Endodermal cell (in vitro differentiated cells): Measurements from ENCODE around the gene SLC38A5. TPM values are rescaled to one million over a fixed set of nuclear protein-coding genes. Genes with fewer than 3 reads are reported as not detected.

Experiments
- DNase-seq: peaks from one replicate; pipeline ENCODE4 v3.0.0-alpha.2; 2017
- H3K27ac ChIP-seq: 2 replicates; pipeline ENCODE4 v1.5.1; 2013; ENCODE audit warnings: mild to moderate bottlenecking, low read depth, low read length, moderate library complexity
- H3K27me3 ChIP-seq: 2 replicates; pipeline ENCODE4 v1.6.1; 2013; ENCODE audit warnings: mild to moderate bottlenecking, low read length, moderate library complexity; ENCODE audit not compliant: insufficient read depth, control insufficient read depth, poor library complexity, severe bottlenecking
- H3K36me3 ChIP-seq: 2 replicates; pipeline ENCODE4 v1.7.0; 2013; ENCODE audit warnings: mild to moderate bottlenecking, low read length, moderate library complexity; ENCODE audit not compliant: control insufficient read depth, insufficient read depth
- H3K4me1 ChIP-seq: one replicate; pipeline ENCODE4 v1.7.0; 2013; ENCODE audit warnings: low read length; ENCODE audit not compliant: control insufficient read depth, insufficient read depth
- H3K4me3 ChIP-seq: 2 replicates; pipeline ENCODE4 v1.5.1; 2013; ENCODE audit warnings: mild to moderate bottlenecking, low read length, moderate library complexity
- H3K9ac ChIP-seq: 2 replicates; pipeline ENCODE4 v1.6.1; 2013; ENCODE audit warnings: mild to moderate bottlenecking, low read length, moderate library complexity; ENCODE audit not compliant: poor library complexity, severe bottlenecking; ENCODE audit errors: extremely low read depth
- H3K9me3 ChIP-seq: 2 replicates; pipeline ENCODE4 v1.6.1; 2013; ENCODE audit warnings: mild to moderate bottlenecking, low read length, moderate library complexity; ENCODE audit not compliant: control insufficient read depth
- H3K27ac Mint-ChIP-seq: 2 replicates; pipeline ENCODE4 v1.8.0; 2020; ENCODE audit warnings: mixed read lengths
- H3K27me3 Mint-ChIP-seq: 2 replicates; pipeline ENCODE4 v1.8.0; 2021; ENCODE audit warnings: mild to moderate bottlenecking, mixed read lengths; ENCODE audit not compliant: insufficient read depth
- H3K36me3 Mint-ChIP-seq: 2 replicates; pipeline ENCODE4 v1.8.0; 2020; ENCODE audit warnings: low read depth, mixed read lengths
- H3K4me1 Mint-ChIP-seq: 2 replicates; pipeline ENCODE4 v1.8.0; 2020; ENCODE audit warnings: mixed read lengths
- H3K4me3 Mint-ChIP-seq: 2 replicates; pipeline ENCODE4 v1.8.0; 2020; ENCODE audit warnings: mild to moderate bottlenecking, moderate library complexity, mixed read lengths
- H3K9me3 Mint-ChIP-seq: 2 replicates; pipeline ENCODE4 v1.8.0; 2020; ENCODE audit warnings: mild to moderate bottlenecking, mixed read lengths
- CTCF ChIP-seq: fragments of 200-600 bp; sonication (generic); conservative IDR thresholded peaks from 2 replicates; pipeline ENCODE4 v1.5.0; 2021; ENCODE audit warnings: antibody characterized with exemption, mild to moderate bottlenecking
- WGBS, 2 experiments: methylation state at CpG; one replicate each; pipeline versions ENCODE4 v1.1.5 to v1.1.7; 2013; ENCODE audit warnings: missing lambda C conversion rate in 2 of 2, mixed read lengths in 1 of 2; ENCODE audit not compliant: insufficient coverage in 1 of 2, insufficient read length in 1 of 2; 5-methylcytosine and 5-hydroxymethylcytosine counted together
- total RNA-seq, 2 donors: library from RNA; stranded (reverse); fragmentation: NEBNext Ultra II Directional in 1 of 2; extraction: Animal tissue kit (Norgen Biotek cat#: 25700) in 1 of 2; gene quantifications; 2 replicates in 1 of 2; 3 replicates in 1 of 2; pipeline ENCODE4 v1.2.1, GENCODE V29; 2021

The SLC38A5 gene
- total RNA-seq, 2 donors from 2014 or later, result 22.4 to 40.7 TPM

DNA sequence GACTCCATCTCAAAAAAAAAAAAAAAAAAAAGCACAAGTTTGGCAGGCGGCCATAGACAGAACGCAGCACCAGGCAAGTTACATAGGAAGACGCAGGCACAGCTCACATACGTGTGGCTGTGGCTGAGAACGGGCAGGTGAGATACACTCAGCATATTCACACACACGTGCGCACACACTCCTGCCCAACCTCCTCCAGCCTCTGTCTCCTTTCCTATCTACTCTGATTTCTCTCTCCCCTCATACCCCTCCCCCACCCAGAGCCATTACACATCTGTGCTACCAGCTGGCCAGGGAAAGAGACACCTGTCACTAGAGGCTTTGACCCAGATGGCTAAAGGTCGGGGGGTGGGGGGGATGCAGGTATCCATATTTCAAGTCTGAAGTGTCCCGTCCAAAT lies 2.2 kb upstream of the SLC38A5 start:
- Histone ChIP-seq H3K9me3 (no peaks in the 10 kb centered on the region), H3K4me3 (no peak overlapping the region), H3K4me1 (peaks cover 8% of the 10 kb centered on the region), H3K9ac (no peak overlapping the region), H3K27me3 (no peaks in the 10 kb centered on the region), H3K36me3 (no peaks in the 10 kb centered on the region), H3K27ac (no peak overlapping the region)
- H3K9me3 Mint-ChIP-seq, result peaks cover 83% of the 10 kb centered on the region
- peaks cover 2% of the 10 kb centered on the region for H3K36me3 Mint-ChIP-seq
- WGBS, 2 experiments, result 85% methylated on average over 6 of the region's 9 CpGs; no CpG with 5 or more reads in 1 of the 2 experiments
- H3K27ac Mint-ChIP-seq, result no peak overlapping the region
- H3K4me1 Mint-ChIP-seq, result peaks cover 28% of the 10 kb centered on the region
- H3K27me3 Mint-ChIP-seq, result no peaks in the 10 kb centered on the region
- no peak overlapping the region for H3K4me3 Mint-ChIP-seq
- no peak for DNase-seq
- TF ChIP-seq CTCF, result no peak

DNA sequence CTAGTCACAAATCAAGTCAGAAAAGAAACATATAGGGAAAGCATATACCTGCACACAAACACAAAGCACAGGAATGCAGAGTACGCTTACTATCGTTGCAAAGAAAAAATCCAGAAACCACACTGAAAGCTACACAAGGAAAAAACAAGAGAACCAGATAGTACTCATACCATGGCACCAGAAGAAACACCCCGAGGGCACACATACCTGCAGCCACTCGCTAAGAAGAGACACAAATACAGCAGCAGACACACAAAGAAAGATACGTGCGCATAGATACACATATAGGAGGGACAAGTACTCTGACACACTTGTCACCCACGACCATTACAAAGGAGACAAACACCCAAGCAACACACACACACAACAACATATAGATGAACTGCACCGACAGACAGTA lies 1.4 kb upstream of the SLC38A5 start:
- peaks cover 8% of the 10 kb centered on the region for H3K4me1 ChIP-seq
- Mint-ChIP-seq H3K4me3 (no peak overlapping the region), H3K27me3 (no peaks in the 10 kb centered on the region), H3K4me1 (peaks cover 22% of the 10 kb centered on the region), H3K36me3 (peaks cover 8% of the 10 kb centered on the region), H3K9me3 (peaks cover 76% of the 10 kb centered on the region), H3K27ac (no peak overlapping the region)
- no peak overlapping the region for H3K4me3 ChIP-seq
- WGBS, 2 experiments, result 96% methylated on average over 5 of the region's 8 CpGs; no CpG with 5 or more reads in 1 of the 2 experiments
- TF ChIP-seq CTCF, result no peak
- no peak overlapping the region for H3K27ac ChIP-seq
- no peaks in the 10 kb centered on the region for H3K27me3 ChIP-seq
- no peak overlapping the region for H3K9ac ChIP-seq
- peaks cover 4% of the 10 kb centered on the region for H3K36me3 ChIP-seq
- DNase-seq, result no peak
- no peaks in the 10 kb centered on the region for H3K9me3 ChIP-seq

DNA sequence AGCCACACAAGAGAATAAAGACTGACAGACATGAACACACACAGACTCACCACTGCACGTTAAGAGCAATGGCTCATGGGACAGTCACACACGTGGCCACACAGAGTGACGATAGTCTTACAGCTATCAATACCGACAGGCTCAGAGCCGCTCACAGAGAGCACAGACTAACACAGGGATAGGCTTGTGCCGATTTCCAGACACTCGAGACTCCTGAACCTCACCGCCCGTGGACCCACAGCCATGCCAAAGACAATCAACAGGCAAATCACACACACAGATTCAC lies 716 bp upstream of the SLC38A5 start:
- Mint-ChIP-seq H3K9me3 (peaks cover 76% of the 10 kb centered on the region), H3K27me3 (no peaks in the 10 kb centered on the region), H3K36me3 (peaks cover 9% of the 10 kb centered on the region), H3K4me3 (no peak overlapping the region), H3K4me1 (peaks cover 23% of the 10 kb centered on the region), H3K27ac (no peak overlapping the region)
- Histone ChIP-seq H3K4me3 (no peak overlapping the region), H3K4me1 (peaks cover 8% of the 10 kb centered on the region), H3K27me3 (no peaks in the 10 kb centered on the region), H3K9ac (no peak overlapping the region), H3K27ac (no peak overlapping the region), H3K36me3 (peaks cover 9% of the 10 kb centered on the region), H3K9me3 (no peaks in the 10 kb centered on the region)
- DNase-seq, result no peak
- TF ChIP-seq CTCF, result no peak
- WGBS, 2 experiments, result 80 to 83% methylated on average over 1 to 9 of the region's 9 CpGs
